GM13977 (cell line): ENCODE results near the gene PGAM2.

Experiments used
- DNase-seq: peaks from one replicate; pipeline ENCODE4 v3.0.0; 2012; ENCODE audit warnings: low spot score
- in situ Hi-C: fragments of 300-500 bp; cut with MboI; formaldehyde crosslinking; loops from one replicate; pipeline ENCODE4 v1.12.0; 2022; ENCODE audit warnings: low sequenced_read_pairs, low pct_unique_long_range_greater_than_20kb, mixed read lengths, inconsistent platforms; ENCODE audit not compliant: unreplicated experiment
- TF ChIP-seq, protein P1 (sequence below): IDR thresholded peaks from 2 replicates; pipeline ENCODE4 v1.5.1; 2012; ENCODE audit warnings: mild to moderate bottlenecking, control low read depth; ENCODE audit not compliant: insufficient read depth; ENCODE audit errors: extremely low read depth, missing control alignments

Gene PGAM2

GRCh38 chr7:44057181-44057848 lies 8.1 kb downstream of the PGAM2 start:
- DNase-seq: no peak
- in situ Hi-C loops: no loop called here
- TF ChIP-seq, protein P1, sequence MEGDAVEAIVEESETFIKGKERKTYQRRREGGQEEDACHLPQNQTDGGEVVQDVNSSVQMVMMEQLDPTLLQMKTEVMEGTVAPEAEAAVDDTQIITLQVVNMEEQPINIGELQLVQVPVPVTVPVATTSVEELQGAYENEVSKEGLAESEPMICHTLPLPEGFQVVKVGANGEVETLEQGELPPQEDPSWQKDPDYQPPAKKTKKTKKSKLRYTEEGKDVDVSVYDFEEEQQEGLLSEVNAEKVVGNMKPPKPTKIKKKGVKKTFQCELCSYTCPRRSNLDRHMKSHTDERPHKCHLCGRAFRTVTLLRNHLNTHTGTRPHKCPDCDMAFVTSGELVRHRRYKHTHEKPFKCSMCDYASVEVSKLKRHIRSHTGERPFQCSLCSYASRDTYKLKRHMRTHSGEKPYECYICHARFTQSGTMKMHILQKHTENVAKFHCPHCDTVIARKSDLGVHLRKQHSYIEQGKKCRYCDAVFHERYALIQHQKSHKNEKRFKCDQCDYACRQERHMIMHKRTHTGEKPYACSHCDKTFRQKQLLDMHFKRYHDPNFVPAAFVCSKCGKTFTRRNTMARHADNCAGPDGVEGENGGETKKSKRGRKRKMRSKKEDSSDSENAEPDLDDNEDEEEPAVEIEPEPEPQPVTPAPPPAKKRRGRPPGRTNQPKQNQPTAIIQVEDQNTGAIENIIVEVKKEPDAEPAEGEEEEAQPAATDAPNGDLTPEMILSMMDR: no peak

DNA sequence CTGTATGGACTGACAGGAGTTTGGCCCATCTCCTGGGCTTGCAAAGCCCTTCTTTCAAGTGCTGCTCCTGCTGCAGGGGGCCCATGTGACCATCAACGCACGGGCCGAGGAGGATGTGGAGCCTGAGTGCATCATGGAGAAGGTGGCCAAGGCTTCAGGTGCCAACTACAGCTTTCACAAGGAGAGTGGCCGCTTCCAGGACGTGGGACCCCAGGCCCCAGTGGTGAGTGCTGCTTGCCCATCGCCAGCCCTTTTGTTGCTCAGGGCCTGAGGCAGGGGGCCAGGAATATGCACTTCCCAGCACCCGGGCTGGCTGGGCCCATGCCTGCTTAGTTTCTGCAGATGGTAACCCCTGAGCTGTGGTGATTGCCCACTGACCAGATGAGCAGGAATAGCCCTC lies 8.7 kb downstream of the PGAM2 start:
- in situ Hi-C loops: no loop called here
- DNase-seq: no peak
- TF ChIP-seq, protein P1: no peak

DNA sequence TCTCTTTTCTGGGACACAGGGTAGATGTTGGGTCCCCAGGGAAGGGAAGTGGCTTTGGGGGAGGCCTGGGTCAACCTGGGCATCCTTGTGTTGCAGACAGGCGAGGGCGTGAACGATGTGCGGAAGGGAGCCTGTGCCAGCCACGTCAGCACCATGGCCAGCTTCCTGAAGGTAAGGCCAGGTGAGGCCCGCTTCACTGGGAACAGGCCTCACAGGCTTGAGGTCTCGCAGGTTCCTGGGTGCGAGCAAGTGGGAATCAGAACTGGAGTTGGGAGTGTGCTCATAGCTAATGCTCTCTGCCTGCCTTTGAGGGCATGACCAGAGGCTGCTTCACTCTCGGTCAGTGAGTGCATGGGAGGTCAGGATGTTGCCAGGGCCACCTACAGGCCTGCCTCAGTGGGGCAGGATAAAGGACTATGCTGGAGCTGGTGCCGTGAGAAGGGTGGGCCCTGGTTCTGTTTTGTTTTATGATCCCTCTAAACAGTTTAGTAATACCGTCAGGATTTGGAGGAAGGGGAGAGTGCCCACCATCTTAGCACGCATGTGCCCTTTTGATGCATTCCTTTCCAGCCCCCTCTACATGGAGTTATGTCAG lies 12.5 kb downstream of the PGAM2 start:
- in situ Hi-C loops: no loop called here
- TF ChIP-seq, protein P1: no peak
- DNase-seq: no peak

DNA sequence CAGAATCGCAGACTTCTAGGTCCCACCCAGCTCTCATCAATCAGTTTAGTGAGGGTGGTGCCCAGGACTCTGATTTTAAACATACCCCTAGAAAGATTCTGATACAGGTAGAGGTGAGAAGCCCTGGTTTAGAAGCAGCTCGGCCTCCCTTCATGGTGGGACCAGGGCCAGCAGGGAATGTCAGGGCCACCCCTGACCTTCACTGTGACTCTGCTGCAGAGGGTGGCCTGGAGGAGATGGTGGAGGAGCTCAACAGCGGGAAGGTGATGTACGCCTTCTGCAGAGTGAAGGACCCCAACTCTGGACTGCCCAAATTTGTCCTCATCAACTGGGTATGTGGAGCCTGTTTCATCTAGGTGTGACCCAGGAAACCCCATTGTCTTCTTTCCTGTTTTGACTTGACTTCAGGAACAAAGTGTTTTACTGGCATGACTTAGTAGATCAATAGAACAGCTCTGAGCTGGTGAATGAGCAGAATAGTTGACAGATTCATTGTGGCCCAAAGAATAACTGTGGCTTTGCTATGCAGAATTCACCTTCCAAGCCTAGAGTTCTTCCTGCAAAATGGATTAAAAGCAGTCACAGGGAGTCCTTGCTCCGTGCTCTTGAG lies 13.7 kb downstream of the PGAM2 start:
- TF ChIP-seq, protein P1: no peak
- no peak for DNase-seq

DNA sequence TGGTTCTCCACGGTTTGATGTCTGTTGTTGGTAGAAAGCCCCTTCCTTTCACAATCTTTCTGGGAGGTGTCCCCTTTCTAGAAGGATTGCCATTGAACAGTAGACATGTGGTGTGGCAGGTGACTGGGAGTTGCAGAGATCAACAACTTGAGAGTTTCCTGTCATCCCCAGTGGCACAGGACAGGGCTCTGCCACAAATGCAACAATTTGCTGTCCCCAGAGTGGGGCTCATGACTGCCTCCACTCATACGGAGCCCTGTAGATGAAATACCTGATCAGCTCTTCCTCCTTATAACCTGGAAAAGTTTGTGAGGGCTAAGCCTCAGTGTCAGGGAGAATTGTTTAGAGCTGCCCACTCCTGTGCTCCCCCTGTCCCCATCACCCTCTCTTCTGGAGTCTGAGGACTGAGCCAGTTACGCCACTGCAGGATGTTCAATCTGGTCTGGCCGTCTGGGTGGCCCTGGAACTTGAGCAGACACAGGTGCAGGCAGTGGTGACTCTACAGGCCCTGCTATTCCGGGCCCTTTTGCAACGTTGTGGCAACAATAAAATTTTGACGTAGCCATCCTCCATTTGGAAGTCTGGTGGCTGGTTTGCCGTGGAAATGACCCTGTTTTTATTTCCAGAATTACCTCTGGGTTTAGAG lies 14.3 kb downstream of the PGAM2 start:
- in situ Hi-C loops: no loop called here
- TF ChIP-seq, protein P1: no peak
- no peak for DNase-seq

More for the DNA sequence above, 13.7 kb downstream of the PGAM2 start:
- in situ Hi-C loops: no loop called here

GRCh38 chr7:44050121-44050914 lies 15.0 kb downstream of the PGAM2 start:
- TF ChIP-seq, protein P1: no peak
- in situ Hi-C loops: no loop called here
- no peak for DNase-seq
